ENCODE data around the gene MGST2.

DNA sequence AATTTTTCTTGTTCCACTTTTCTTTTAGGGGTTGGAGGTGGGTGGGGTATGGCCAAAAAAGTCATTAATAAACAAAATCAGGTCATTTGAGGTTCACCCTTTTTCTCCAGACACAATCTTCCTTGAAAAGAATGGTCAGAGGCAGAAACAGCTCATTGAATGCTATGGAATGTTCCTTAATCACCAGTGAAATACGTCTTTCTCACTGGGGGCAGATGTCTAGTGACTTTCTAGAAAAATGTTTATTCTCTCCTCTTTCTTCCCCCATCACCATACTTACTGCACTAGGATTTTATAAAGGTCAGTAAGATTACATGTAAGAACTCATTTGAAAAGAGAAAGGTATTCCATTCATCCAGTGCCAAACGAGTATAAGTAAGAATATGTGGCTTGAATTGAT is 44.5 kb downstream of the MGST2 start:
- TF ChIP-seq, protein P1, sequence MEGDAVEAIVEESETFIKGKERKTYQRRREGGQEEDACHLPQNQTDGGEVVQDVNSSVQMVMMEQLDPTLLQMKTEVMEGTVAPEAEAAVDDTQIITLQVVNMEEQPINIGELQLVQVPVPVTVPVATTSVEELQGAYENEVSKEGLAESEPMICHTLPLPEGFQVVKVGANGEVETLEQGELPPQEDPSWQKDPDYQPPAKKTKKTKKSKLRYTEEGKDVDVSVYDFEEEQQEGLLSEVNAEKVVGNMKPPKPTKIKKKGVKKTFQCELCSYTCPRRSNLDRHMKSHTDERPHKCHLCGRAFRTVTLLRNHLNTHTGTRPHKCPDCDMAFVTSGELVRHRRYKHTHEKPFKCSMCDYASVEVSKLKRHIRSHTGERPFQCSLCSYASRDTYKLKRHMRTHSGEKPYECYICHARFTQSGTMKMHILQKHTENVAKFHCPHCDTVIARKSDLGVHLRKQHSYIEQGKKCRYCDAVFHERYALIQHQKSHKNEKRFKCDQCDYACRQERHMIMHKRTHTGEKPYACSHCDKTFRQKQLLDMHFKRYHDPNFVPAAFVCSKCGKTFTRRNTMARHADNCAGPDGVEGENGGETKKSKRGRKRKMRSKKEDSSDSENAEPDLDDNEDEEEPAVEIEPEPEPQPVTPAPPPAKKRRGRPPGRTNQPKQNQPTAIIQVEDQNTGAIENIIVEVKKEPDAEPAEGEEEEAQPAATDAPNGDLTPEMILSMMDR (optimal IDR thresholded peaks at IDR 0.05 in 1 of 3, IDR thresholded peaks at IDR 0.05 in 1 of 3, conservative IDR thresholded peaks at IDR 0.05 in 1 of 3; ENCODE audit: extremely low read depth in 1 of 3, insufficient read depth in 2 of 3, low read length in 3 of 3) = no peak
- no peak for TF ChIP-seq EZH2 (IDR thresholded peaks at IDR 0.05; ENCODE audit: low read length)

Data from keratinocyte (primary cell).